ENCODE results near the gene FAM210B. TPM values are rescaled to one million over a fixed set of nuclear protein-coding genes. Genes with fewer than 3 reads are reported as not detected.

FAM210B gene
- total RNA-seq, 2 donors from 2014 or later: 66.5 to 159 TPM

DNA sequence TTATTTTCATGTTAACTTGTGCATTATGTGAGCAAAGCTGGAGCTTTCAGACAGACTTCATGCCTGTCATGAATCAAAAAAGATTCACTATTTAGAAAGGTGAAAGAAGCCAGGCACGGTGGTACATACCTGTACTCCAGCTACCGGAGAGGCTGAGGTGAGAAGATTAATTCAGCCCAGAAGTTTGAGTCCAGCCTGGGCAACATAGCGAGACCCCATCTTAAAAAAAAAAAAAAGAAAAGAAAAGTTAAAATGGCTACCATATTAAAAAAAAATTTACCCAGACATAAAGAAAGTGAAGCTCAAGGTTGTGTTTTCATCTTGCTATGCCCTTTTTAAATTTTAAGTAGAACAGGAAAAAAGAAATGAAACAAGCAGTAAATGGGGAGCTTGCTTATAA lies 54.2 kb downstream of the FAM210B start:
- WGBS: 98% methylated on average over 3 of the region's 3 CpGs
- Histone ChIP-seq H3K27ac (no peak overlapping the region), H3K9me3 (no peaks in the 10 kb centered on the region), H3K4me3 (no peak overlapping the region), H3K4me1 (replicated peaks) (no peaks in the 10 kb centered on the region), H3K36me3 (no peaks in the 10 kb centered on the region), H3K27me3 (replicated peaks; ENCODE audit: insufficient read depth) (no peaks in the 10 kb centered on the region)
- no peak for DNase-seq (ENCODE audit: low spot score)
- TF ChIP-seq POLR2A (IDR thresholded peaks at IDR 0.05) (no peak), POLR2AphosphoS5 (IDR thresholded peaks at IDR 0.05) (no peak), CTCF (IDR thresholded peaks at IDR 0.05) (no peak)
- intact Hi-C loops (cut with DNase I): no loop called here

- Histone ChIP-seq H3K4me3 (no peak overlapping the region), H3K4me1 (replicated peaks) (no peaks in the 10 kb centered on the region), H3K9me3 (no peaks in the 10 kb centered on the region), H3K27ac (no peak overlapping the region), H3K36me3 (no peaks in the 10 kb centered on the region), H3K27me3 (replicated peaks; ENCODE audit: insufficient read depth) (no peaks in the 10 kb centered on the region)
- intact Hi-C loops (cut with DNase I): no loop called here
- no peak for DNase-seq (ENCODE audit: low spot score)
- TF ChIP-seq CTCF (IDR thresholded peaks at IDR 0.05): no peak
- no peak for TF ChIP-seq POLR2AphosphoS5 (IDR thresholded peaks at IDR 0.05)
- WGBS: 89% methylated on average over 12 of the region's 12 CpGs
These were observed 56.3 kb downstream of the FAM210B start for GRCh38 chr20:56414842-56415765.

DNA sequence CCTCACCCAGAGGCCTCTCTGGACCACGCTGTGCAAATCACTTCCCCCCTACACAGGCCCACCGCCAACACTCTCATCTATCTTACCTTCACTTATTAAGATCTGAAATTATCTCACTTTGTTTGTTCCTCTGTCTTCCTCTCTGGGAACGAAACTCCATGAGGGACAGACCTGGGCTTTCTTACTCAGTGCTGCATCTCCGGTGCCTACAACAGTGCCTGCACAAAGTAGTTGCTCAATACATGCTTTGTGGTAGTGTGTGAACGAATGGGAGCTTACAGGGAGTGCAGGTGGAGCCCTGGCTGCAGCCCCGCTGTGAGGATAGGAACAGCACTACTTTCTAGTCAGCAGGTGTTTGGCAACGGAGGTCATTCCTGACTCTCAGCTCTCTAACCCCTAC lies 58.6 kb downstream of the FAM210B start:
- intact Hi-C loops (cut with DNase I): no loop called here
- no peaks in the 10 kb centered on the region for H3K36me3 ChIP-seq
- TF ChIP-seq POLR2A (IDR thresholded peaks at IDR 0.05): no peak
- no peak for TF ChIP-seq POLR2AphosphoS5 (IDR thresholded peaks at IDR 0.05)
- TF ChIP-seq CTCF (IDR thresholded peaks at IDR 0.05): no peak
- no peaks in the 10 kb centered on the region for H3K9me3 ChIP-seq
- no peak overlapping the region for H3K27ac ChIP-seq
- H3K4me1 ChIP-seq (replicated peaks): no peaks in the 10 kb centered on the region
- no peak overlapping the region for H3K4me3 ChIP-seq
- no peak for DNase-seq (ENCODE audit: low spot score)
- WGBS: 93% methylated on average over 7 of the region's 7 CpGs
- H3K27me3 ChIP-seq (replicated peaks; ENCODE audit: insufficient read depth): no peaks in the 10 kb centered on the region

DNA sequence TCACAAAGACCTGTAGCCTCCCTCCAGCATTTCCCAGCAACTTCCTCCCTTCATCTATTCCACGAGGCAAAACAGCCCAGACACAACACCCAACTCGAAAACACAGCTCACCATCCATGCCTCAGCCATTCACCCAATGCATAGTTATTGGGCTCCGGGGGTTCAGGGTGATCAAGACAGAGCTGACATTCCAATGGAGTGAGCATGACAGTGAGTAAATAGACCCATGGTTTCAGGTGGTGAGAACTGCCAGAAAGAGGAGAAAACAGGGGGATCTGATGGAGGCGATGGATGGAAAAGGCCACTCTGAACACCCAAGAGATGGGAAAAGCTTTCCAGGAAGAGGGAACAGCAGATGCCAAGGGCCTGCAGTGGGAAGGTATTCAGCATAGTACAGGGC lies 59.1 kb downstream of the FAM210B start:
- intact Hi-C loops (cut with DNase I): no loop called here
- no peak for DNase-seq (ENCODE audit: low spot score)
- Histone ChIP-seq H3K9me3 (no peaks in the 10 kb centered on the region), H3K4me3 (no peak overlapping the region), H3K4me1 (replicated peaks) (no peaks in the 10 kb centered on the region), H3K27ac (peak overlapping the region; percentile 4 to 24), H3K27me3 (replicated peaks; ENCODE audit: insufficient read depth) (no peaks in the 10 kb centered on the region), H3K36me3 (no peaks in the 10 kb centered on the region)
- TF ChIP-seq CTCF (IDR thresholded peaks at IDR 0.05): no peak
- TF ChIP-seq POLR2A (IDR thresholded peaks at IDR 0.05): no peak
- TF ChIP-seq POLR2AphosphoS5 (IDR thresholded peaks at IDR 0.05): no peak
- WGBS: 97% methylated on average over 4 of the region's 4 CpGs

Other genes starting within 250 kb of the FAM210B start
- not detected for gene MC3R, start 110.2 kb upstream of the FAM210B start, total RNA-seq
- 1 to 10 TPM; 2.6 to 9.9 TPM for gene AURKA, start 33.2 kb downstream of the FAM210B start, total RNA-seq
- 10 to 100 TPM; 35.1 to 40.2 TPM for gene CSTF1, start 33.7 kb downstream of the FAM210B start, total RNA-seq
- gene CASS4, start 53.3 kb downstream of the FAM210B start, total RNA-seq: 1 to 10 TPM in 1 of 2 donors, under 1 TPM in 1; 0.59 to 1.2 TPM
- gene RTF2, start 109.7 kb downstream of the FAM210B start, total RNA-seq: 10 to 100 TPM; 71.3 to 81.7 TPM
- 1 to 10 TPM in 1 of 2 donors, not detected in 1; 1.6 TPM for gene FAM209A, start 165.8 kb downstream of the FAM210B start, total RNA-seq
- 1 to 10 TPM in 1 of 2 donors, not detected in 1; 7.6 TPM for gene FAM209B, start 174.3 kb downstream of the FAM210B start, total RNA-seq